Measurements from ENCODE around the gene PHLDA3.

The PHLDA3 gene

GRCh38 chr1:201508809-201509208 lies 39.8 kb upstream of the PHLDA3 start (continued):
- TF ChIP-seq ZNF10 (tag by site-specific recombination; IDR thresholded peaks at IDR 0.05) (no peak), ZNF133 (tag by site-specific recombination; IDR thresholded peaks at IDR 0.05) (no peak), ZNF768 (tag by site-specific recombination; IDR thresholded peaks at IDR 0.05) (no peak), ZNF843 (tag by site-specific recombination; IDR thresholded peaks at IDR 0.05) (no peak), ZNF211 (tag by site-specific recombination; IDR thresholded peaks at IDR 0.05; ENCODE audit: low read depth) (no peak)

- Histone ChIP-seq H3K4me3 (ENCODE audit: low read depth, low read length) (peak overlapping the region; percentile 62), H3K27ac (ENCODE audit: extremely low read depth, low read depth, low read length) (peak overlapping the region; percentile 6; the same call in 1 of the 2 replicates), H3K36me3 (ENCODE audit: control insufficient read depth in 2 of 2, insufficient read depth in 1 of 2, low read length in 2 of 2) (no peaks in the 10 kb centered on the region), H3K4me1 (ENCODE audit: control insufficient read depth, insufficient read depth, low read length) (no peaks in the 10 kb centered on the region; the same call in none of the 2 replicates), H3K9me3 (ENCODE audit: control insufficient read depth, insufficient read depth, low read depth, low read length) (no peaks in the 10 kb centered on the region)
- TF ChIP-seq ZNF670 (tag by site-specific recombination; IDR thresholded peaks at IDR 0.05; ENCODE audit: low read depth) (no peak), ZBTB26 (tag by site-specific recombination; optimal IDR thresholded peaks at IDR 0.05) (peak; percentile 4)
- ChIA-PET CTCF (interaction anchor here (0.6 to 2.0 kb wide), 8 partner anchors 9 to 315 kb away, joined by 3 to 18 read pairs (median 4); no protein-coding TSS in a partner anchor), POLR2A (interaction anchor here (0.6 to 1.4 kb wide), 6 partner anchors 10 to 39 kb away, joined by 3 to 10 read pairs (median 6); partner anchors contain the start of gene PHLDA3)
Measured at GRCh38 chr1:201507360-201507675, 38.3 kb upstream of the PHLDA3 start.

GRCh38 chr1:201506557-201507359 lies 37.8 kb upstream of the PHLDA3 start, which contains the start of gene CSRP1:
TSS of gene CSRP1 (minus strand) at chr1:201507123. CDS start at chr1:201496303, 10,820 bp downstream.
- Histone ChIP-seq H3K4me3 (ENCODE audit: low read depth, low read length) (peak within 1 kb of the TSS; percentile 62), H3K9me3 (ENCODE audit: control insufficient read depth, insufficient read depth, low read depth, low read length) (no peaks in the 10 kb centered on the region), H3K4me1 (ENCODE audit: control insufficient read depth, insufficient read depth, low read length) (no peaks in the 10 kb centered on the region; the same call in none of the 2 replicates), H3K36me3 (ENCODE audit: control insufficient read depth in 2 of 2, insufficient read depth in 1 of 2, low read length in 2 of 2) (no peaks in the 10 kb centered on the region), H3K27ac (ENCODE audit: extremely low read depth, low read depth, low read length) (peak within 1 kb of the TSS; percentile 6; the same call in 1 of the 2 replicates)
- ChIA-PET POLR2A (interaction anchor here (0.6 to 1.4 kb wide), 8 partner anchors 9 to 38 kb away, joined by 3 to 10 read pairs (median 5); partner anchors contain the start of gene PHLDA3), CTCF (interaction anchor here (0.6 to 2.0 kb wide), 12 partner anchors 9 to 655 kb away, joined by 3 to 18 read pairs (median 4); no protein-coding TSS in a partner anchor)
- TF ChIP-seq ZBTB26 (tag by site-specific recombination; optimal IDR thresholded peaks at IDR 0.05) = peak; percentile 44
- TF ChIP-seq ZNF335 (tag by site-specific recombination; conservative IDR thresholded peaks at IDR 0.05) = peak; percentile 14; the same call in 1 of the 2 replicates
- 0 out of 2 replicates have a peak, but pooled peaks have one; percentile 23 for TF ChIP-seq ZBTB11 (tag by site-specific recombination; conservative IDR thresholded peaks at IDR 0.05; ENCODE audit: low read depth)
- TF ChIP-seq PATZ1 (tag by site-specific recombination; IDR thresholded peaks at IDR 0.05) = no peak
- peak; percentile 75 for TF ChIP-seq KLF10 (tag by site-specific recombination; IDR thresholded peaks at IDR 0.05)
- TF ChIP-seq GLI4 (tag by site-specific recombination; IDR thresholded peaks at IDR 0.05) = no peak
- TF ChIP-seq SP2 (tag by site-specific recombination; IDR thresholded peaks at IDR 0.05) = peak; percentile 58
- TF ChIP-seq KLF16 (tag by site-specific recombination; IDR thresholded peaks at IDR 0.05) = 0 out of 2 replicates have a peak, but pooled peaks have one; percentile 34
- no peak for TF ChIP-seq HOXC10 (CRISPR knock-in tag; IDR thresholded peaks at IDR 0.05)
- TF ChIP-seq HIC1 (tag by site-specific recombination; IDR thresholded peaks at IDR 0.05) = no peak
- TF ChIP-seq SCRT1 (tag by site-specific recombination; IDR thresholded peaks at IDR 0.05; ENCODE audit: borderline replicate concordance) = no peak
- peak; percentile 35; the same call in 1 of the 2 replicates for TF ChIP-seq ZBTB8A (tag by site-specific recombination; IDR thresholded peaks at IDR 0.05)
- TF ChIP-seq ZNF530 (tag by site-specific recombination; IDR thresholded peaks at IDR 0.05; ENCODE audit: low read depth) = no peak
- peak; percentile 42; the same call in 1 of the 2 replicates for TF ChIP-seq KLF9 (tag by site-specific recombination; IDR thresholded peaks at IDR 0.05; ENCODE audit: low read depth)
- no peak for TF ChIP-seq SP3 (tag by site-specific recombination; IDR thresholded peaks at IDR 0.05)
